CD4-positive, alpha-beta T cell treated with Interleukin-21 for 1 hour (primary cell): Measurements from ENCODE around the gene ZFPM1.
"Not testable (repeated sequence)": the region's sequence is repeated elsewhere in the genome, so short reads cannot be mapped to it uniquely, and the experiment has no call there.

ENCODE experiments used
- DNase-seq: peaks from one replicate; pipeline ENCODE4 v3.0.0-alpha.2; 2020

The ZFPM1 gene

GRCh38 chr16:88517208-88517774, 64.2 kb downstream of the ZFPM1 start:
- DNase-seq, result not testable (repeated sequence)

- DNase-seq, result not testable (repeated sequence)
These were observed 65.5 kb downstream of the ZFPM1 start for GRCh38 chr16:88518411-88519111.

- no peak for DNase-seq
These were observed 66.2 kb downstream of the ZFPM1 start for GRCh38 chr16:88519240-88519639.

GRCh38 chr16:88519938-88520653, 67.0 kb downstream of the ZFPM1 start:
- DNase-seq, result no peak

GRCh38 chr16:88521674-88522073, 68.6 kb downstream of the ZFPM1 start:
- DNase-seq, result no peak

- no peak for DNase-seq
These were observed 69.3 kb downstream of the ZFPM1 start for GRCh38 chr16:88522276-88522949.

GRCh38 chr16:88523309-88524161, 70.5 kb downstream of the ZFPM1 start:
- no peak for DNase-seq

- DNase-seq, result no peak
These were observed 71.3 kb downstream of the ZFPM1 start for GRCh38 chr16:88524274-88524972.

GRCh38 chr16:88524973-88525662, 72.0 kb downstream of the ZFPM1 start:
- no peak for DNase-seq

GRCh38 chr16:88525663-88525990, 72.5 kb downstream of the ZFPM1 start:
- DNase-seq, result no peak

- DNase-seq, result no peak
These were observed 73.2 kb downstream of the ZFPM1 start for GRCh38 chr16:88526008-88526905.

GRCh38 chr16:88526906-88527185, 73.8 kb downstream of the ZFPM1 start:
- DNase-seq, result no peak

GRCh38 chr16:88527186-88527936, 74.3 kb downstream of the ZFPM1 start:
- peak; percentile 61 for DNase-seq

GRCh38 chr16:88527937-88528743, 75.1 kb downstream of the ZFPM1 start:
- DNase-seq, result no peak

- no peak for DNase-seq
These were observed 75.8 kb downstream of the ZFPM1 start for GRCh38 chr16:88528902-88529318.

GRCh38 chr16:88529596-88529995, 76.5 kb downstream of the ZFPM1 start:
- no peak for DNase-seq

- DNase-seq, result no peak
These were observed 77.2 kb downstream of the ZFPM1 start for GRCh38 chr16:88530051-88530857.

- no peak for DNase-seq
These were observed 77.8 kb downstream of the ZFPM1 start for GRCh38 chr16:88530858-88531203.
